PC-3 (cell line): ENCODE data around the gene INAFM2.

Source experiments
- CTCF ChIP-seq: fragments of 300-600 bp; sonication (generic); conservative IDR thresholded peaks from 2 replicates; pipeline ENCODE4 v1.5.1; 2017; ENCODE audit warnings: antibody characterized with exemption, low read depth, mild to moderate bottlenecking, low read length
- EZH2 ChIP-seq: fragments of 300-600 bp; sonication (generic); IDR thresholded peaks from one replicate; pipeline ENCODE4 v1.6.1; 2017; ENCODE audit warnings: antibody characterized with exemption, mild to moderate bottlenecking, low read length; ENCODE audit not compliant: unreplicated experiment
- EZH2phosphoT487 ChIP-seq: fragments of 300-600 bp; sonication (generic); IDR thresholded peaks from 2 replicates; pipeline ENCODE4 v1.6.1; 2018; ENCODE audit warnings: mild to moderate bottlenecking, antibody characterized with exemption, low read length, borderline replicate concordance

GRCh38 chr15:40309344-40309862 is 14.1 kb upstream of the INAFM2 start:
- TF ChIP-seq CTCF (no peak), EZH2 (no peak), EZH2phosphoT487 (no peak)
